Trophoblast cell (in vitro differentiated cells and primary cell): ENCODE results near the gene CTIF.

Experiments
- DNase-seq, 2 donors: peaks; one replicate each; pipeline ENCODE4 v3.0.0-alpha.2; 2016
- H2AFZ ChIP-seq: 2 replicates; pipeline ENCODE4 v1.6.1; 2013; ENCODE audit warnings: low read length, moderate library complexity, mild to moderate bottlenecking; ENCODE audit not compliant: insufficient read depth, poor library complexity
- H2AK5ac ChIP-seq: 2 replicates; pipeline ENCODE4 v1.6.1; 2013; ENCODE audit warnings: mild to moderate bottlenecking, low read length
- H2BK120ac ChIP-seq: 2 replicates; pipeline ENCODE4 v1.6.1; 2013; ENCODE audit warnings: low read length, mild to moderate bottlenecking, moderate library complexity; ENCODE audit not compliant: insufficient read depth, poor library complexity
- H2BK12ac ChIP-seq: 2 replicates; pipeline ENCODE4 v1.6.1; 2013; ENCODE audit warnings: mild to moderate bottlenecking, low read length, moderate library complexity
- H2BK5ac ChIP-seq: 2 replicates; pipeline ENCODE4 v1.6.1; 2013; ENCODE audit warnings: low read length, low read depth, moderate library complexity, mild to moderate bottlenecking; ENCODE audit not compliant: poor library complexity
- H3K14ac ChIP-seq: 2 replicates; pipeline ENCODE4 v1.6.1; 2013; ENCODE audit warnings: mild to moderate bottlenecking, low read length
- H3K18ac ChIP-seq: 2 replicates; pipeline ENCODE4 v1.6.1; 2013; ENCODE audit warnings: mild to moderate bottlenecking, low read length
- H3K23ac ChIP-seq: 2 replicates; pipeline ENCODE4 v1.6.1; 2013; ENCODE audit warnings: low read length
- H3K27ac ChIP-seq: 2 replicates; pipeline ENCODE4 v1.5.1; 2013; ENCODE audit warnings: low read depth, mild to moderate bottlenecking, inconsistent platforms, low read length, moderate library complexity
- H3K27me3 ChIP-seq: 2 replicates; pipeline ENCODE4 v1.6.1; 2013; ENCODE audit warnings: inconsistent platforms, mild to moderate bottlenecking, low read length, moderate library complexity; ENCODE audit not compliant: insufficient read depth
- H3K36me3 ChIP-seq, 2 experiments: 1 replicate in 1 of 2; 2 replicates in 1 of 2; pipeline ENCODE4 v1.6.1; 2013; ENCODE audit warnings: low read length in 2 of 2, mild to moderate bottlenecking in 2 of 2, moderate library complexity in 1 of 2; ENCODE audit not compliant: insufficient read depth in 2 of 2, control insufficient read depth in 1 of 2
- H3K4ac ChIP-seq: 2 replicates; pipeline ENCODE4 v1.6.1; 2013; ENCODE audit warnings: low read depth, mild to moderate bottlenecking, low read length, moderate library complexity
- H3K4me1 ChIP-seq, 2 experiments: 1 replicate in 1 of 2; 2 replicates in 1 of 2; pipeline ENCODE4 v1.6.1; 2013; ENCODE audit warnings: low read length in 2 of 2, mild to moderate bottlenecking in 2 of 2, moderate library complexity in 1 of 2; ENCODE audit not compliant: insufficient read depth in 2 of 2, control insufficient read depth in 1 of 2
- H3K4me2 ChIP-seq: 2 replicates; pipeline ENCODE4 v1.6.1; 2013; ENCODE audit warnings: inconsistent platforms, mild to moderate bottlenecking, low read length, moderate library complexity
- H3K4me3 ChIP-seq: 2 replicates; pipeline ENCODE4 v1.5.1; 2013; ENCODE audit warnings: mild to moderate bottlenecking, low read depth, low read length, inconsistent platforms
- H3K79me1 ChIP-seq: one replicate; pipeline ENCODE4 v1.6.1; 2013; ENCODE audit warnings: low read length
- H3K79me2 ChIP-seq: 2 replicates; pipeline ENCODE4 v1.6.1; 2013; ENCODE audit warnings: low read length, mild to moderate bottlenecking; ENCODE audit not compliant: control insufficient read depth, insufficient read depth, poor library complexity
- H3K9ac ChIP-seq: 2 replicates; pipeline ENCODE4 v1.6.1; 2013; ENCODE audit warnings: mild to moderate bottlenecking, low read length
- H3K9me3 ChIP-seq: 2 replicates; pipeline ENCODE4 v1.6.1; 2013; ENCODE audit warnings: low read depth, mild to moderate bottlenecking, control low read depth, inconsistent platforms, low read length; ENCODE audit not compliant: insufficient read depth
- H4K12ac ChIP-seq: 2 replicates; pipeline ENCODE4 v1.6.1; 2013; ENCODE audit warnings: low read depth, mild to moderate bottlenecking, low read length, moderate library complexity
- H4K8ac ChIP-seq: 2 replicates; pipeline ENCODE4 v1.6.1; 2013; ENCODE audit warnings: low read depth, mild to moderate bottlenecking, low read length, moderate library complexity
- H4K91ac ChIP-seq: one replicate; pipeline ENCODE4 v1.6.1; 2013; ENCODE audit warnings: low read depth, mild to moderate bottlenecking, low read length, moderate library complexity
- WGBS: extraction: QIAGEN DNeasy Blood & Tissue Kit; methylation state at CpG from one replicate; pipeline ENCODE4 v1.1.7; 2013; ENCODE audit warnings: missing lambda C conversion rate; ENCODE audit not compliant: insufficient read length, insufficient coverage; ENCODE audit errors: extremely low coverage; 5-methylcytosine and 5-hydroxymethylcytosine counted together

Gene CTIF

GRCh38 chr18:48694295-48694694 is 155.5 kb downstream of the CTIF start:
- Histone ChIP-seq H3K4ac (no peak overlapping the region), H3K9me3 (no peaks in the 10 kb centered on the region), H4K12ac (no peak overlapping the region), H3K79me1 (no peaks in the 10 kb centered on the region), H2BK5ac (no peak overlapping the region), H3K27me3 (no peaks in the 10 kb centered on the region), H2BK12ac (no peak overlapping the region), H2AFZ (no peak overlapping the region), H3K4me2 (no peak overlapping the region), H2AK5ac (no peak overlapping the region), H3K18ac (no peak overlapping the region), H3K4me1 (no peaks in the 10 kb centered on the region), H4K91ac (no peak overlapping the region), H3K27ac (no peak overlapping the region), H3K23ac (no peak overlapping the region), H4K8ac (no peak overlapping the region), H3K4me3 (no peak overlapping the region), H2BK120ac (no peak overlapping the region), H3K79me2 (no peaks in the 10 kb centered on the region), H3K9ac (no peak overlapping the region), H3K36me3 (peaks cover 5% of the 10 kb centered on the region in 2 experiments), H3K14ac (no peak overlapping the region)
- no CpG with 5 or more reads among the region's 5 CpGs for WGBS
- DNase-seq, result no peak

GRCh38 chr18:48695671-48696070 is 156.8 kb downstream of the CTIF start:
- Histone ChIP-seq H3K4me3 (no peak overlapping the region), H2BK120ac (no peak overlapping the region), H3K18ac (no peak overlapping the region), H3K4me1 (no peaks in the 10 kb centered on the region), H3K27ac (no peak overlapping the region), H3K79me2 (no peaks in the 10 kb centered on the region), H3K79me1 (no peaks in the 10 kb centered on the region), H2BK5ac (no peak overlapping the region), H3K36me3 (peaks cover 0 to 5% of the 10 kb centered on the region in 2 experiments), H2AFZ (no peak overlapping the region), H3K9ac (no peak overlapping the region), H3K27me3 (no peaks in the 10 kb centered on the region), H3K14ac (no peak overlapping the region), H4K8ac (no peak overlapping the region), H2BK12ac (no peak overlapping the region), H3K4me2 (no peak overlapping the region), H4K91ac (no peak overlapping the region), H3K4ac (no peak overlapping the region), H2AK5ac (no peak overlapping the region), H3K23ac (no peak overlapping the region), H4K12ac (no peak overlapping the region), H3K9me3 (no peaks in the 10 kb centered on the region)
- no CpG with 5 or more reads among the region's 9 CpGs for WGBS
- no peak for DNase-seq

GRCh38 chr18:48696218-48696617 is 157.4 kb downstream of the CTIF start:
- H3K14ac ChIP-seq, result no peak overlapping the region

GRCh38 chr18:48697441-48697840 is 158.6 kb downstream of the CTIF start:
- Histone ChIP-seq H3K4me1 (no peaks in the 10 kb centered on the region), H3K14ac (no peak overlapping the region), H4K8ac (no peak overlapping the region), H3K18ac (no peak overlapping the region), H2AK5ac (no peak overlapping the region), H2BK5ac (no peak overlapping the region), H3K4ac (no peak overlapping the region), H3K9ac (no peak overlapping the region), H2BK12ac (no peak overlapping the region), H3K79me1 (no peaks in the 10 kb centered on the region), H3K27ac (no peak overlapping the region), H2AFZ (no peak overlapping the region), H2BK120ac (no peak overlapping the region), H3K36me3 (peaks cover 0 to 6% of the 10 kb centered on the region in 2 experiments), H3K23ac (no peak overlapping the region), H3K9me3 (no peaks in the 10 kb centered on the region), H4K12ac (no peak overlapping the region), H3K27me3 (no peaks in the 10 kb centered on the region), H4K91ac (no peak overlapping the region), H3K4me3 (no peak overlapping the region), H3K4me2 (no peak overlapping the region), H3K79me2 (no peaks in the 10 kb centered on the region)
- no CpG with 5 or more reads among the region's 1 CpG for WGBS
- no peak for DNase-seq

More at GRCh38 chr18:48696218-48696617, 157.4 kb downstream of the CTIF start:
- H3K4me1 ChIP-seq, result no peaks in the 10 kb centered on the region
- DNase-seq, result no peak
- H3K23ac ChIP-seq, result no peak overlapping the region
- H2AFZ ChIP-seq, result no peak overlapping the region
- no peak overlapping the region for H3K4me2 ChIP-seq
- H4K12ac ChIP-seq, result no peak overlapping the region
- no peak overlapping the region for H3K4ac ChIP-seq
- no peaks in the 10 kb centered on the region for H3K9me3 ChIP-seq
- H3K9ac ChIP-seq, result no peak overlapping the region
- no peak overlapping the region for H2BK12ac ChIP-seq
- H4K91ac ChIP-seq, result no peak overlapping the region
- H3K79me1 ChIP-seq, result no peaks in the 10 kb centered on the region
- no peaks in the 10 kb centered on the region for H3K27me3 ChIP-seq
- no CpG with 5 or more reads among the region's 8 CpGs for WGBS
- peaks cover 0 to 6% of the 10 kb centered on the region in 2 experiments for H3K36me3 ChIP-seq
- no peak overlapping the region for H2BK120ac ChIP-seq
- H3K4me3 ChIP-seq, result no peak overlapping the region
- H3K18ac ChIP-seq, result no peak overlapping the region
- no peak overlapping the region for H3K27ac ChIP-seq
- no peak overlapping the region for H2AK5ac ChIP-seq
- H3K79me2 ChIP-seq, result no peaks in the 10 kb centered on the region
- no peak overlapping the region for H4K8ac ChIP-seq
- no peak overlapping the region for H2BK5ac ChIP-seq
